Activated gamma-delta T cell (primary cell): Measurements from ENCODE around the gene AIG1.

ENCODE experiments used
- DNase-seq: peaks from one replicate; lab custom pipeline; 2025; lab: John Stamatoyannopoulos, UW

Gene AIG1

DNA sequence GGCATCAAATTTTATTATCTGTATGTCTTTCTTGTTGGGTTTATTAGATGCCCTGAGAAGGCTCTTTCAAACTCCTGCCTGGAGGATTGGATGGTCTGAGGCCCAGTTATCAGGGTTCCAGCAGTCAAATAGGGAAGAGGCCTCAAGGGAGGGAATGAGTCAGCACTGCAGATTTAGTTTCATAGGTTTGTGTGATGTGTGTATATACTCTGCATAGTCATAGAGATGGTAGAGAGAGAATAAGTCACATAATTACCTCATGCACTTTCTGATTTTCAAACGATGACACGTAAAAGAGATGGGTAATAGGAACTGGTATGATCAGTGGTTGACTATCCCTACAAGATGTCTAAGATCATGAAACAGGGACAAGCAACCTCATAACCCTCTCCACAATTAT lies 307.7 kb downstream of the AIG1 start:
- DNase-seq = no peak

GRCh38 chr6:143369971-143370370 lies 309.3 kb downstream of the AIG1 start:
- DNase-seq = no peak

DNA sequence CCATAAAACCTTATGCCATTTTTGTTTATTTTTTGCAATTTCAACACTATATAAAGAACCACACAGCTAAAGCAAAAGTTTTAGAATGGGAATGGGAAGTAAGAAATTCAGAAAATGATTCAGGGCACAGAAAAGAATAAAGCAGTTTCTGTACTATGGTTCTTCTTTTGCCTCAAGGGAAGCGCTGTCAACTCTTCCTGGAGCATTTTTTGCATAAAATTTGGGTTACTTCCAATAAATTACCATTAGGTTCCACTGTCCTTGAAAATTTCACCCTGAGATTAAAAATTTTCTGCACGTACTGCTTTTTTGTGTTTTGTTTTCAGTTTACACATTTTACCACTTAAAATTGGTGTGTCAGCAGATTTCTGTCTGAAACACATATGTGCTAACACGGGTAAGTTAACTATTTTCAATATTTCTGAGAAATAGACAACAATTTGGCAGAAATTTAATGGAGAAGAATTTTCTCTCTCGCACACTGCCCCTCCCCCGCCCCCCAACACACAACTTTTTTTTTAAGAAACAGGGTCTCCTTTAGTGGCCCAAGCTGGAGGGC lies 310.2 kb downstream of the AIG1 start:
- DNase-seq = no peak

GRCh38 chr6:143372199-143372882 lies 311.7 kb downstream of the AIG1 start:
- DNase-seq = no peak

DNA sequence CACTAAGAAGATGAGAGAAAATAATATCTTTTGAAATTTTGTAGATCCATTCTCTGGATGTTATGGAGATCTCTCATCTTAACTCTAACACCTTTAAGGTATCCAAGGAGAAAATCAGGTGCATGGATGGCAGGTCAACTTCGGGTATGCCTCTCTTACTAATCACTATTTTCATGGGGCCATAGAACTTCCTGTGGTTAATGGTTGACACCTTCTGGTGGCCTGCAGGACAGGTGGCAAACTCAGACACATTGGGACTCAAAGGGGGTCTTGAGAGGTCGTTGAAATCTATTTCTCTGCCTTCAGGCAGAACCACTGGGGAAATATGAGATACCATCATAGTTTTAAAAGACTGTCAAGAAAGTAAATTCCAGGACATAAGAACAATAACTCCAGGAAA lies 313.3 kb downstream of the AIG1 start:
- no peak for DNase-seq

DNA sequence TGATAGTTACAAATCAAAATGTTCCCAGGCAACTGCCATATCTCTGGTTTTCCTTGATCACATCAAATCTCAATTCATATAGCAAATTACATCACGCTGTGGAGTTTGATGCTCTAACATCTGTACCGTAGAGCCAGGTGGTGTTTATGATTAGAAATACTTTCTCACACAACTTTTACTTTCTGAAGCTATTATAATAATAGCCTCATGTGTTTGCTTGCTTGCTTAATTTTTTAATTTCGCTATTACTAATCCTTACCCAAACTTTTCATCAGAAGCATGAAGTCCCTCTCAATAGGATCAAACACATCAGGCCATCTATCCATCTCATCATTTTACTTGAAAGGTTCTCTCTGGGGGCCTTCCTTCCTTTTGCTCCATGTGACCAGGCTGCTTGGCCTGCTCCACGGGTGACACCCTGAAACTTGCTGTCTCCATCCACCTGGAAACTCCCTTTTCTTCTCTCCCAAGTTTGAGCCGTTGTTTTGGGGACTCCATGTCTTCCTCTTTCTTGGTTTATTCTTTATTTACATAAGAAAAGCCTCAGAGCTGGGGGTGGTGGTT lies 314.4 kb downstream of the AIG1 start:
- no peak for DNase-seq

GRCh38 chr6:143376375-143376774 lies 315.7 kb downstream of the AIG1 start:
- no peak for DNase-seq

- no peak for DNase-seq
Measured at GRCh38 chr6:143376861-143377260, 316.2 kb downstream of the AIG1 start.

GRCh38 chr6:143385636-143386035 lies 324.9 kb downstream of the AIG1 start:
- DNase-seq = no peak

GRCh38 chr6:143390278-143390677 lies 329.6 kb downstream of the AIG1 start:
- no peak for DNase-seq
